Kidney (tissue), 14 donors: ENCODE results near the gene CACNB2. TPM values are rescaled to one million over a fixed set of nuclear protein-coding genes. Genes with fewer than 3 reads are reported as not detected.

Source experiments
- DNase-seq, 5 donors: peaks; one replicate each; pipeline ENCODE4 v3.0.0-alpha.2; 2013 to 2020
- FAIRE-seq: peaks from 2 replicates; lab custom pipeline; 2012; peaks lifted over from hg19 to GRCh38; lab: Jason Lieb, UNC
- H3K27ac ChIP-seq, 2 donors: one replicate each; pipeline ENCODE4 v1.7.0; 2013; ENCODE audit warnings: low read depth in 2 of 2, low read length in 2 of 2, inconsistent platforms in 1 of 2
- H3K27me3 ChIP-seq: one replicate; pipeline ENCODE4 v1.7.1; 2013; ENCODE audit warnings: low read length, inconsistent platforms; ENCODE audit not compliant: control insufficient read depth, insufficient read depth
- H3K36me3 ChIP-seq, 3 donors: one replicate each; pipeline versions ENCODE4 v1.7.0 to v1.7.1; 2013; ENCODE audit warnings: low read length in 3 of 3, control low read depth in 1 of 3, inconsistent platforms in 1 of 3; ENCODE audit not compliant: insufficient read depth in 3 of 3, control insufficient read depth in 2 of 3
- H3K4me1 ChIP-seq, 3 donors: one replicate each; pipeline versions ENCODE4 v1.7.0 to v1.7.1; 2013; ENCODE audit warnings: low read length in 3 of 3, inconsistent platforms in 1 of 3, low read depth in 1 of 3; ENCODE audit not compliant: control insufficient read depth in 2 of 3, insufficient read depth in 2 of 3
- H3K4me3 ChIP-seq, 3 donors: one replicate each; pipeline versions ENCODE4 v1.7.0 to v1.8.1; 2013; ENCODE audit warnings: low read length in 3 of 3, control low read depth in 1 of 3, inconsistent platforms in 1 of 3
- H3K9ac ChIP-seq, 3 donors: one replicate each; pipeline versions ENCODE4 v1.7.0 to v1.7.1; 2013; ENCODE audit warnings: low read length in 3 of 3, control low read depth in 1 of 3, inconsistent platforms in 1 of 3
- H3K9me3 ChIP-seq, 3 donors: one replicate each; pipeline versions ENCODE4 v1.7.0 to v1.7.1; 2013; ENCODE audit warnings: low read length in 3 of 3, control low read depth in 1 of 3, inconsistent platforms in 1 of 3; ENCODE audit not compliant: control insufficient read depth in 2 of 3, insufficient read depth in 1 of 3
- CTCF ChIP-seq: IDR thresholded peaks from 3 replicates; pipeline ENCODE4 v1.5.1; 2012; ENCODE audit warnings: mild to moderate bottlenecking, moderate library complexity, borderline replicate concordance; ENCODE audit not compliant: insufficient read depth; ENCODE audit errors: extremely low read depth
- intact Hi-C: fragments of 100-400 bp; cut with DNase I; formaldehyde crosslinking; loops from one replicate; pipeline ENCODE4 v1.11.1; 2022
- polyA plus RNA-seq: library from polyadenylated mRNA; stranded (reverse); fragments of 350-450 nt; fragmentation: Illumina TruSeq; extraction: RNeasy Lipid Tissue Mini Kit (QIAGEN cat#74804); gene quantifications from one replicate; pipeline ENCODE4 v1.2.3, GENCODE V29; 2014; ENCODE audit warnings: low read depth, low replicate concordance; ENCODE audit not compliant: insufficient read depth
- total RNA-seq: library from RNA; stranded (reverse); fragmentation: NEBNext Ultra II Directional; extraction: Animal tissue kit (Norgen Biotek cat#: 25700); gene quantifications from one replicate; pipeline ENCODE4 v1.2.1, GENCODE V29; 2021
- donor health status: control.
- donor health status: control.
- donor health status: control.
- donor health status: control.
- donor health status: control.
- donor health status: DM: yes; HTN: yes; CAD: no.
- donor health status: Normal renal cell carcinoma (clear cell type).

CACNB2 gene
- total and polyA plus RNA-seq, 2 donors from 2014 or later, result 2.8 TPM

- H3K4me1 ChIP-seq, result no peaks in the 10 kb centered on the region
- no peak overlapping the region for H3K9ac ChIP-seq
- intact Hi-C loops, result no loop called here
- FAIRE-seq (no peak), DNase-seq (no peak)
- H3K4me3 ChIP-seq, result no peak overlapping the region
- H3K27ac ChIP-seq, result no peak overlapping the region
- no peaks in the 10 kb centered on the region for H3K27me3 ChIP-seq
- H3K36me3 ChIP-seq, result no peaks in the 10 kb centered on the region
- no peak for TF ChIP-seq CTCF
- H3K9me3 ChIP-seq, result no peaks in the 10 kb centered on the region
Measured at GRCh38 chr10:18273039-18273438, 132.8 kb downstream of the CACNB2 start.

- H3K4me1 ChIP-seq, result no peaks in the 10 kb centered on the region
- H3K9me3 ChIP-seq, result no peaks in the 10 kb centered on the region
- DNase-seq (no peak), FAIRE-seq (no peak)
- no peaks in the 10 kb centered on the region for H3K27me3 ChIP-seq
- H3K27ac ChIP-seq, result no peak overlapping the region
- intact Hi-C loops, result no loop called here
- H3K36me3 ChIP-seq, result no peaks in the 10 kb centered on the region
- no peak overlapping the region for H3K9ac ChIP-seq
- no peak for TF ChIP-seq CTCF
- H3K4me3 ChIP-seq, result no peak overlapping the region
Measured at GRCh38 chr10:18278181-18278580, 138.0 kb downstream of the CACNB2 start.

GRCh38 chr10:18279173-18279572 lies 138.9 kb downstream of the CACNB2 start:
- DNase-seq, result peak in 1 of 5 donors; percentile 6
- H3K27me3 ChIP-seq, result no peaks in the 10 kb centered on the region
- intact Hi-C loops, result no loop called here
- H3K4me1 ChIP-seq, result no peaks in the 10 kb centered on the region
- H3K36me3 ChIP-seq, result no peaks in the 10 kb centered on the region
- no peak for FAIRE-seq
- no peaks in the 10 kb centered on the region for H3K9me3 ChIP-seq
- H3K4me3 ChIP-seq, result no peak overlapping the region
- no peak overlapping the region for H3K9ac ChIP-seq
- no peak for TF ChIP-seq CTCF
- H3K27ac ChIP-seq, result no peak overlapping the region

DNA sequence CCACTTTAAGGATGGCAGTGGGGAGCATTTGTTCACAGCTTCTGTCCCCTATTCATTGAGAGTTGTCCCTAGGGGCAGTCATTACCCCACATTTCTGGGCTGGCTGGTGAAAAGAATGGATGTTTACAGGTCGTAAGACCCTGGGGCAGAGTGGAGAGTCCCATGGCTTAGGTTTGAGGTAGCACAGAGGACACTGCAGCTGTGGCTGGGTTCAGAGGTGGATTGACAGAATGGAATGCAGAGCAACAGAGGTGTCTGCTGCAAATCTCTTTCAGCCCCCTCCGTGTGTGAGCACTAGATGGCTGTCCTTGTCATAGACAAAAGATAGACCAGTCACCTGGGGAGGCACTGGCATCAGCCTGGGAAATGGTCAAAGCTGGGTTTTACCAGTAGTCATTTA lies 141.9 kb downstream of the CACNB2 start:
- intact Hi-C loops, result no loop called here
- Histone ChIP-seq H3K4me1 (no peaks in the 10 kb centered on the region), H3K9me3 (no peaks in the 10 kb centered on the region), H3K36me3 (no peaks in the 10 kb centered on the region), H3K27ac (no peak overlapping the region), H3K27me3 (no peaks in the 10 kb centered on the region), H3K4me3 (no peak overlapping the region), H3K9ac (no peak overlapping the region)
- no peak for FAIRE-seq
- TF ChIP-seq CTCF, result no peak
- no peak for DNase-seq
